HG02938 (cell line): ENCODE data around the gene BRF1.

ENCODE experiments used
- ATAC-seq: cut with Tn5 transposase; IDR thresholded peaks from one replicate; pipeline ENCODE4 v1.9.1; 2021; ENCODE audit warnings: mild to moderate bottlenecking, moderate library complexity; ENCODE audit not compliant: unreplicated experiment

BRF1 gene

GRCh38 chr14:105177082-105177481 is 123.7 kb downstream of the BRF1 start:
- ATAC-seq, result no peak

GRCh38 chr14:105176513-105176912 is 124.3 kb downstream of the BRF1 start:
- no peak for ATAC-seq

GRCh38 chr14:105173901-105174894 is 126.6 kb downstream of the BRF1 start:
- no peak for ATAC-seq

- ATAC-seq, result no peak
Observed at GRCh38 chr14:105173145-105173544, 127.7 kb downstream of the BRF1 start.

GRCh38 chr14:105172476-105172875 is 128.3 kb downstream of the BRF1 start:
- no peak for ATAC-seq

- no peak for ATAC-seq
Observed at GRCh38 chr14:105171004-105171673, 129.7 kb downstream of the BRF1 start.

- ATAC-seq, result no peak
Observed at GRCh38 chr14:105169776-105170655, 130.8 kb downstream of the BRF1 start.

- ATAC-seq, result no peak
Observed at GRCh38 chr14:105168979-105169507, 131.8 kb downstream of the BRF1 start.

GRCh38 chr14:105168496-105168978 is 132.3 kb downstream of the BRF1 start, which contains the start of gene JAG2:
Gene JAG2 (minus strand): TSS chr14:105168776. CDS start chr14:105168420, 356 bp downstream.
- ATAC-seq, result no peak

- no peak for ATAC-seq
Observed at GRCh38 chr14:105168093-105168420, 132.7 kb downstream of the BRF1 start.

GRCh38 chr14:105167303-105168092 is 133.3 kb downstream of the BRF1 start:
- no peak for ATAC-seq

- ATAC-seq, result no peak
Observed at GRCh38 chr14:105166571-105167302, 134.1 kb downstream of the BRF1 start.

GRCh38 chr14:105165761-105166485 is 134.9 kb downstream of the BRF1 start:
- no peak for ATAC-seq

GRCh38 chr14:105165134-105165704 is 135.6 kb downstream of the BRF1 start:
- no peak for ATAC-seq

- ATAC-seq, result no peak
Observed at GRCh38 chr14:105163040-105163742, 137.6 kb downstream of the BRF1 start.

GRCh38 chr14:105162669-105162979 is 138.2 kb downstream of the BRF1 start:
- ATAC-seq, result no peak

- ATAC-seq, result no peak
Observed at GRCh38 chr14:105161964-105162668, 138.7 kb downstream of the BRF1 start.
